WTC11 (cell line): Measurements from ENCODE around the gene REEP3. TPM values are rescaled to one million over a fixed set of nuclear protein-coding genes. Genes with fewer than 3 reads are reported as not detected.

ENCODE experiments used
- ATAC-seq: fragments of 200-7000 bp; cut with Tn5 transposase; 2 replicates; pipeline ENCODE4 v1.10.0; 2021; ENCODE audit warnings: mild to moderate bottlenecking, moderate library complexity
- CTCF ChIA-PET: fragments of 300-600 bp; sonication (Branson Sonifier 250); formaldehyde crosslinking; loops from one replicate; lab custom pipeline; 2021; ENCODE audit warnings: antibody characterized with exemption; lab: Charles Lee
- POLR2A ChIA-PET: fragments of 350-600 bp; sonication (Branson Sonifier 250); formaldehyde crosslinking; loops from one replicate; lab custom pipeline; 2021; ENCODE audit warnings: antibody characterized with exemption; lab: Charles Lee
- DNase-seq: peaks from one replicate; pipeline ENCODE4 v3.0.0; 2021; ENCODE audit warnings: low spot score
- H3K27ac Mint-ChIP-seq: 2 replicates; pipeline ENCODE4 v1.8.0; 2021; ENCODE audit warnings: mixed read lengths
- H3K27me3 Mint-ChIP-seq: 2 replicates; pipeline ENCODE4 v1.8.0; 2021; ENCODE audit warnings: low read depth, mild to moderate bottlenecking, moderate library complexity, mixed read lengths
- H3K36me3 Mint-ChIP-seq: 2 replicates; pipeline ENCODE4 v1.8.0; 2021; ENCODE audit warnings: mixed read lengths
- H3K4me1 Mint-ChIP-seq: 2 replicates; pipeline ENCODE4 v1.8.0; 2022; ENCODE audit warnings: mixed read lengths
- H3K4me3 Mint-ChIP-seq: 2 replicates; pipeline ENCODE4 v1.8.0; 2021; ENCODE audit warnings: mild to moderate bottlenecking, moderate library complexity, mixed read lengths
- H3K9me3 Mint-ChIP-seq: 2 replicates; pipeline ENCODE4 v1.8.0; 2021; ENCODE audit warnings: mixed read lengths
- ATF1 ChIP-seq: sonication (generic); formaldehyde crosslinking; IDR thresholded peaks from 2 replicates; pipeline ENCODE4 v1.8.1; 2023; ENCODE audit warnings: mild to moderate bottlenecking, moderate library complexity, missing genetic modification reagents
- ATF6 ChIP-seq: sonication (generic); formaldehyde crosslinking; IDR thresholded peaks from 2 replicates; pipeline ENCODE4 v1.8.1; 2023; ENCODE audit warnings: mild to moderate bottlenecking, missing genetic modification reagents
- E2F1 ChIP-seq: sonication (generic); formaldehyde crosslinking; IDR thresholded peaks from 2 replicates; pipeline ENCODE4 v1.8.0; 2022; ENCODE audit warnings: mild to moderate bottlenecking, missing genetic modification reagents
- E2F5 ChIP-seq: sonication (generic); formaldehyde crosslinking; IDR thresholded peaks from 2 replicates; pipeline ENCODE4 v1.8.1; 2022; ENCODE audit warnings: mild to moderate bottlenecking, moderate library complexity, missing genetic modification reagents
- ETV6 ChIP-seq: sonication (generic); formaldehyde crosslinking; IDR thresholded peaks from 2 replicates; pipeline ENCODE4 v1.8.1; 2022; ENCODE audit warnings: mild to moderate bottlenecking, missing genetic modification reagents
- FOXJ3 ChIP-seq: sonication (generic); formaldehyde crosslinking; IDR thresholded peaks from 2 replicates; pipeline ENCODE4 v1.9.0; 2021; ENCODE audit warnings: missing genetic modification reagents, mild to moderate bottlenecking, borderline replicate concordance
- GTF2I ChIP-seq: fragments of 250-450 bp; sonication (Bioruptor Pico); conservative IDR thresholded peaks from 2 replicates; pipeline ENCODE4 v1.4.0; 2021; ENCODE audit warnings: mild to moderate bottlenecking
- IRF1 ChIP-seq: sonication (generic); formaldehyde crosslinking; IDR thresholded peaks from 2 replicates; pipeline ENCODE4 v1.8.0; 2023; ENCODE audit warnings: missing genetic modification reagents
- MXD4 ChIP-seq: fragments of 250-450 bp; sonication (Bioruptor Pico); IDR thresholded peaks from 2 replicates; pipeline ENCODE4 v1.8.0; 2021; ENCODE audit warnings: mild to moderate bottlenecking, moderate library complexity, borderline replicate concordance
- TP53 ChIP-seq: sonication (generic); formaldehyde crosslinking; IDR thresholded peaks from 2 replicates; pipeline ENCODE4 v1.8.1; 2023; ENCODE audit warnings: mild to moderate bottlenecking, missing genetic modification reagents
- total RNA-seq: library from RNA; stranded (reverse); gene quantifications from 3 replicates; pipeline ENCODE4 v1.2.3, GENCODE V29; 2021
- TF ChIP-seq, protein P1 (sequence below): fragments of 250-450 bp; sonication (Bioruptor Pico); IDR thresholded peaks from 2 replicates; pipeline ENCODE4 v1.9.0; 2021; ENCODE audit warnings: mild to moderate bottlenecking
- TF ChIP-seq, protein P2 (sequence below): sonication (generic); formaldehyde crosslinking; IDR thresholded peaks from 2 replicates; pipeline ENCODE4 v1.8.1; 2023; ENCODE audit warnings: mild to moderate bottlenecking, missing genetic modification reagents
- TF ChIP-seq, protein P3 (sequence below): sonication (generic); formaldehyde crosslinking; IDR thresholded peaks from 2 replicates; pipeline ENCODE4 v1.8.1; 2023; ENCODE audit warnings: mild to moderate bottlenecking, moderate library complexity, missing genetic modification reagents
- TF ChIP-seq, protein P4 (sequence below): sonication (generic); formaldehyde crosslinking; IDR thresholded peaks from 2 replicates; pipeline ENCODE4 v1.8.0; 2022; ENCODE audit warnings: mild to moderate bottlenecking, missing genetic modification reagents
- TF ChIP-seq, protein P5 (sequence below): fragments of 250-450 bp; sonication (Bioruptor Pico); IDR thresholded peaks from 2 replicates; pipeline ENCODE4 v1.8.0; 2021; ENCODE audit warnings: mild to moderate bottlenecking

The REEP3 gene
- total RNA-seq, 1 experiment from 2014 or later, result 18.5 TPM

GRCh38 chr10:63600540-63600939 lies 79.3 kb downstream of the REEP3 start:
- no peak for TF ChIP-seq MXD4 (CRISPR knock-in tag)
- no peak for TF ChIP-seq E2F1
- TF ChIP-seq, protein P1, sequence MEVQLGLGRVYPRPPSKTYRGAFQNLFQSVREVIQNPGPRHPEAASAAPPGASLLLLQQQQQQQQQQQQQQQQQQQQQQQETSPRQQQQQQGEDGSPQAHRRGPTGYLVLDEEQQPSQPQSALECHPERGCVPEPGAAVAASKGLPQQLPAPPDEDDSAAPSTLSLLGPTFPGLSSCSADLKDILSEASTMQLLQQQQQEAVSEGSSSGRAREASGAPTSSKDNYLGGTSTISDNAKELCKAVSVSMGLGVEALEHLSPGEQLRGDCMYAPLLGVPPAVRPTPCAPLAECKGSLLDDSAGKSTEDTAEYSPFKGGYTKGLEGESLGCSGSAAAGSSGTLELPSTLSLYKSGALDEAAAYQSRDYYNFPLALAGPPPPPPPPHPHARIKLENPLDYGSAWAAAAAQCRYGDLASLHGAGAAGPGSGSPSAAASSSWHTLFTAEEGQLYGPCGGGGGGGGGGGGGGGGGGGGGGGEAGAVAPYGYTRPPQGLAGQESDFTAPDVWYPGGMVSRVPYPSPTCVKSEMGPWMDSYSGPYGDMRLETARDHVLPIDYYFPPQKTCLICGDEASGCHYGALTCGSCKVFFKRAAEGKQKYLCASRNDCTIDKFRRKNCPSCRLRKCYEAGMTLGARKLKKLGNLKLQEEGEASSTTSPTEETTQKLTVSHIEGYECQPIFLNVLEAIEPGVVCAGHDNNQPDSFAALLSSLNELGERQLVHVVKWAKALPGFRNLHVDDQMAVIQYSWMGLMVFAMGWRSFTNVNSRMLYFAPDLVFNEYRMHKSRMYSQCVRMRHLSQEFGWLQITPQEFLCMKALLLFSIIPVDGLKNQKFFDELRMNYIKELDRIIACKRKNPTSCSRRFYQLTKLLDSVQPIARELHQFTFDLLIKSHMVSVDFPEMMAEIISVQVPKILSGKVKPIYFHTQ, result no peak
- no peak for TF ChIP-seq FOXJ3 (CRISPR knock-in tag)
- TF ChIP-seq, protein P2, sequence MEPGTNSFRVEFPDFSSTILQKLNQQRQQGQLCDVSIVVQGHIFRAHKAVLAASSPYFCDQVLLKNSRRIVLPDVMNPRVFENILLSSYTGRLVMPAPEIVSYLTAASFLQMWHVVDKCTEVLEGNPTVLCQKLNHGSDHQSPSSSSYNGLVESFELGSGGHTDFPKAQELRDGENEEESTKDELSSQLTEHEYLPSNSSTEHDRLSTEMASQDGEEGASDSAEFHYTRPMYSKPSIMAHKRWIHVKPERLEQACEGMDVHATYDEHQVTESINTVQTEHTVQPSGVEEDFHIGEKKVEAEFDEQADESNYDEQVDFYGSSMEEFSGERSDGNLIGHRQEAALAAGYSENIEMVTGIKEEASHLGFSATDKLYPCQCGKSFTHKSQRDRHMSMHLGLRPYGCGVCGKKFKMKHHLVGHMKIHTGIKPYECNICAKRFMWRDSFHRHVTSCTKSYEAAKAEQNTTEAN (CRISPR knock-in tag), result no peak
- no peak for TF ChIP-seq IRF1
- TF ChIP-seq, protein P3, sequence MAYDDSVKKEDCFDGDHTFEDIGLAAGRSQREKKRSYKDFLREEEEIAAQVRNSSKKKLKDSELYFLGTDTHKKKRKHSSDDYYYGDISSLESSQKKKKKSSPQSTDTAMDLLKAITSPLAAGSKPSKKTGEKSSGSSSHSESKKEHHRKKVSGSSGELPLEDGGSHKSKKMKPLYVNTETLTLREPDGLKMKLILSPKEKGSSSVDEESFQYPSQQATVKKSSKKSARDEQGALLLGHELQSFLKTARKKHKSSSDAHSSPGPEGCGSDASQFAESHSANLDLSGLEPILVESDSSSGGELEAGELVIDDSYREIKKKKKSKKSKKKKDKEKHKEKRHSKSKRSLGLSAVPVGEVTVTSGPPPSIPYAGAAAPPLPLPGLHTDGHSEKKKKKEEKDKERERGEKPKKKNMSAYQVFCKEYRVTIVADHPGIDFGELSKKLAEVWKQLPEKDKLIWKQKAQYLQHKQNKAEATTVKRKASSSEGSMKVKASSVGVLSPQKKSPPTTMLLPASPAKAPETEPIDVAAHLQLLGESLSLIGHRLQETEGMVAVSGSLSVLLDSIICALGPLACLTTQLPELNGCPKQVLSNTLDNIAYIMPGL (CRISPR knock-in tag), result no peak
- TF ChIP-seq, protein P4, sequence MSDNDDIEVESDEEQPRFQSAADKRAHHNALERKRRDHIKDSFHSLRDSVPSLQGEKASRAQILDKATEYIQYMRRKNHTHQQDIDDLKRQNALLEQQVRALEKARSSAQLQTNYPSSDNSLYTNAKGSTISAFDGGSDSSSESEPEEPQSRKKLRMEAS, result no peak
- no peak for TF ChIP-seq GTF2I (CRISPR knock-in tag)
- no peak for TF ChIP-seq ATF1 (CRISPR knock-in tag)
- no peak for TF ChIP-seq E2F5 (CRISPR knock-in tag)
- TF ChIP-seq, protein P5, sequence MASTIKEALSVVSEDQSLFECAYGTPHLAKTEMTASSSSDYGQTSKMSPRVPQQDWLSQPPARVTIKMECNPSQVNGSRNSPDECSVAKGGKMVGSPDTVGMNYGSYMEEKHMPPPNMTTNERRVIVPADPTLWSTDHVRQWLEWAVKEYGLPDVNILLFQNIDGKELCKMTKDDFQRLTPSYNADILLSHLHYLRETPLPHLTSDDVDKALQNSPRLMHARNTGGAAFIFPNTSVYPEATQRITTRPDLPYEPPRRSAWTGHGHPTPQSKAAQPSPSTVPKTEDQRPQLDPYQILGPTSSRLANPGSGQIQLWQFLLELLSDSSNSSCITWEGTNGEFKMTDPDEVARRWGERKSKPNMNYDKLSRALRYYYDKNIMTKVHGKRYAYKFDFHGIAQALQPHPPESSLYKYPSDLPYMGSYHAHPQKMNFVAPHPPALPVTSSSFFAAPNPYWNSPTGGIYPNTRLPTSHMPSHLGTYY, result no peak
- TF ChIP-seq ATF6 (CRISPR knock-in tag), result no peak
- no peak for TF ChIP-seq ETV6 (CRISPR knock-in tag)
- TF ChIP-seq TP53 (CRISPR knock-in tag), result no peak
- TF ChIP-seq, all 79 proteins: peak for 0
- Mint-ChIP-seq H3K4me1 (peaks cover 4% of the 10 kb centered on the region), H3K36me3 (peaks cover 33% of the 10 kb centered on the region), H3K4me3 (no peak overlapping the region), H3K27me3 (no peaks in the 10 kb centered on the region), H3K27ac (no peak overlapping the region; the same call in 1 of the 2 replicates), H3K9me3 (no peaks in the 10 kb centered on the region)
- ChIA-PET POLR2A (no interaction called here), CTCF (no interaction called here)
- DNase-seq (no peak), ATAC-seq (no peak)
